HG03196 (cell line): ENCODE results near the gene TMEM250.

Source experiments
- ATAC-seq: cut with Tn5 transposase; IDR thresholded peaks from one replicate; pipeline ENCODE4 v1.9.1; 2021; ENCODE audit not compliant: unreplicated experiment

The TMEM250 gene

GRCh38 chr9:136147890-136148714 lies 29.4 kb upstream of the TMEM250 start:
- no peak for ATAC-seq

- no peak for ATAC-seq
These were observed 28.6 kb upstream of the TMEM250 start for GRCh38 chr9:136147038-136147889.

- no peak for ATAC-seq
These were observed 27.7 kb upstream of the TMEM250 start for GRCh38 chr9:136146126-136147037.

GRCh38 chr9:136145580-136145979 lies 26.9 kb upstream of the TMEM250 start:
- ATAC-seq = no peak

- ATAC-seq = no peak
These were observed 25.8 kb upstream of the TMEM250 start for GRCh38 chr9:136144450-136144849.

- ATAC-seq = no peak
These were observed 24.7 kb upstream of the TMEM250 start for GRCh38 chr9:136143215-136144001.

GRCh38 chr9:136142859-136143214 lies 24.2 kb upstream of the TMEM250 start:
- no peak for ATAC-seq

GRCh38 chr9:136142414-136142796 lies 23.7 kb upstream of the TMEM250 start:
- ATAC-seq = no peak

- no peak for ATAC-seq
These were observed 23.2 kb upstream of the TMEM250 start for GRCh38 chr9:136141682-136142413.

- ATAC-seq = no peak
These were observed 22.3 kb upstream of the TMEM250 start for GRCh38 chr9:136140966-136141365.

GRCh38 chr9:136140046-136140445 lies 21.4 kb upstream of the TMEM250 start:
- no peak for ATAC-seq

GRCh38 chr9:136138566-136138965 lies 19.9 kb upstream of the TMEM250 start:
- ATAC-seq = no peak

GRCh38 chr9:136137321-136138265 lies 18.9 kb upstream of the TMEM250 start:
- ATAC-seq = no peak

GRCh38 chr9:136136127-136136925 lies 17.7 kb upstream of the TMEM250 start:
- ATAC-seq = no peak

GRCh38 chr9:136135326-136136126 lies 16.9 kb upstream of the TMEM250 start:
- no peak for ATAC-seq

- no peak for ATAC-seq
These were observed 15.3 kb upstream of the TMEM250 start for GRCh38 chr9:136133959-136134484.
